Liver (tissue), 3 donors: Measurements from ENCODE around the gene ECSCR.

Experiments used
- CTCF ChIP-seq: fragments of 150-350 bp; IDR thresholded peaks from 2 replicates; pipeline ENCODE4 v1.5.1; 2017; ENCODE audit warnings: improper control_type of control experiment, low read depth, low read length; ENCODE audit not compliant: missing input control
- EGR1 ChIP-seq, 2 donors: IDR thresholded peaks; 2 replicates each; pipeline ENCODE4 v1.6.1; 2016 to 2018; ENCODE audit warnings: antibody characterized with exemption in 2 of 2, low read depth in 2 of 2
- donor health status: healthy.
- donor health status: healthy.

GRCh38 chr5:139446956-139447779 lies 15.4 kb downstream of the ECSCR start:
- no peak for TF ChIP-seq EGR1 (IDR thresholded peaks at IDR 0.05; ENCODE audit: low read depth in 2 of 2)
- no peak for TF ChIP-seq CTCF
